GM21423 (cell line): ENCODE data around the gene ICAM4.

Experiments
- ATAC-seq: cut with Tn5 transposase; IDR thresholded peaks from one replicate; pipeline ENCODE4 v1.9.1; 2021; ENCODE audit warnings: mild to moderate bottlenecking, moderate library complexity; ENCODE audit not compliant: unreplicated experiment

ICAM4 gene

GRCh38 chr19:10317045-10317856 is 30.5 kb downstream of the ICAM4 start:
- ATAC-seq, result no peak

- ATAC-seq, result no peak
These were observed 31.2 kb downstream of the ICAM4 start for GRCh38 chr19:10317857-10318462.

- ATAC-seq, result no peak
These were observed 32.3 kb downstream of the ICAM4 start for GRCh38 chr19:10318807-10319682.

GRCh38 chr19:10320602-10321416 is 34.1 kb downstream of the ICAM4 start:
- no peak for ATAC-seq

GRCh38 chr19:10321417-10321797 is 34.7 kb downstream of the ICAM4 start:
- no peak for ATAC-seq

- no peak for ATAC-seq
These were observed 35.4 kb downstream of the ICAM4 start for GRCh38 chr19:10321874-10322835.

GRCh38 chr19:10325732-10326131 is 39.0 kb downstream of the ICAM4 start:
- ATAC-seq, result no peak

GRCh38 chr19:10327793-10328192 is 41.0 kb downstream of the ICAM4 start:
- no peak for ATAC-seq

GRCh38 chr19:10328558-10329429 is 42.0 kb downstream of the ICAM4 start:
- no peak for ATAC-seq

GRCh38 chr19:10329555-10329954 is 42.8 kb downstream of the ICAM4 start:
- no peak for ATAC-seq

- ATAC-seq, result no peak
These were observed 45.6 kb downstream of the ICAM4 start for GRCh38 chr19:10332158-10332964.

- ATAC-seq, result peak; percentile 88
These were observed 46.4 kb downstream of the ICAM4 start, which contains the start of gene RAVER1 for GRCh38 chr19:10332965-10333757. TSS of gene RAVER1 (minus strand) at chr19:10333529. CDS start at chr19:10333507, 22 bp downstream.

- no peak for ATAC-seq
These were observed 47.2 kb downstream of the ICAM4 start for GRCh38 chr19:10333758-10334587.

- ATAC-seq, result no peak
These were observed 48.0 kb downstream of the ICAM4 start for GRCh38 chr19:10334588-10335351.

GRCh38 chr19:10335352-10335985 is 48.7 kb downstream of the ICAM4 start:
- ATAC-seq, result no peak
